Uterus (tissue), 2 donors: ENCODE data around the gene MAPK8IP1.

ENCODE experiments used
- CTCF ChIP-seq, 4 experiments: fragments of 200-600 bp in 2 of 4; fragments of 450-650 bp in 2 of 4; sonication (generic) in 2 of 4; IDR thresholded peaks; one replicate each; pipeline ENCODE4 v1.5.1; 2016 to 2019; ENCODE audit warnings: antibody characterized with exemption in 4 of 4, mild to moderate bottlenecking in 2 of 4, moderate library complexity in 1 of 4
- POLR2A ChIP-seq, 2 donors: fragments of 450-650 bp; IDR thresholded peaks; one replicate each; pipeline ENCODE4 v1.6.1; 2016; ENCODE audit warnings: antibody characterized with exemption in 2 of 2, mild to moderate bottlenecking in 1 of 2, moderate library complexity in 1 of 2

GRCh38 chr11:45894555-45895247 is 9.2 kb downstream of the MAPK8IP1 start:
- TF ChIP-seq CTCF (IDR thresholded peaks at IDR 0.05) (no peak), POLR2A (IDR thresholded peaks at IDR 0.05) (no peak)
